Colonic mucosa (tissue), 4 donors: Measurements from ENCODE around the gene L3MBTL4. TPM values are rescaled to one million over a fixed set of nuclear protein-coding genes. Genes with fewer than 3 reads are reported as not detected.

Source experiments
- DNase-seq: peaks from one replicate; pipeline ENCODE4 v3.0.0-alpha.2; 2020
- H3K27ac ChIP-seq: fragments of 200-600 bp; one replicate; pipeline ENCODE4 v1.8.0; 2021
- H3K27me3 ChIP-seq: fragments of 200-600 bp; one replicate; pipeline ENCODE4 v1.8.0; 2021
- H3K36me3 ChIP-seq: fragments of 200-600 bp; one replicate; pipeline ENCODE4 v1.8.0; 2021
- H3K4me1 ChIP-seq: fragments of 200-600 bp; one replicate; pipeline ENCODE4 v1.8.0; 2021; ENCODE audit warnings: mild to moderate bottlenecking
- H3K4me3 ChIP-seq: fragments of 200-600 bp; one replicate; pipeline ENCODE4 v1.8.0; 2021
- H3K9ac ChIP-seq, 2 donors: one replicate each; pipeline ENCODE4 v1.7.0; 2013; ENCODE audit warnings: control low read depth in 2 of 2, low read depth in 2 of 2, low read length in 2 of 2
- H3K9me3 ChIP-seq: fragments of 200-600 bp; one replicate; pipeline ENCODE4 v1.8.0; 2021
- intact Hi-C: fragments of 100-400 bp; cut with DNase I; formaldehyde crosslinking; loops from one replicate; pipeline ENCODE4 v1.14.1; 2022
- total RNA-seq, 2 donors: library from RNA; stranded (reverse); fragmentation: NEBNext Ultra II Directional in 1 of 2; extraction: Animal tissue kit (Norgen Biotek cat#: 25700) in 1 of 2; gene quantifications; one replicate each; pipeline ENCODE4 v1.2.1, GENCODE V29; 2021
- TF ChIP-seq, protein P1 (sequence below): fragments of 200-600 bp; IDR thresholded peaks from one replicate; pipeline ENCODE4 v1.8.0; 2022; ENCODE audit warnings: antibody characterized with exemption, mild to moderate bottlenecking
- donor health status: healthy.
- donor health status: DM: no; HTN: no; CAD: no.
- donor health status: DM: no; HTN: no; CAD: no.

The L3MBTL4 gene
- total RNA-seq, 2 donors from 2014 or later = 3.5 to 3.8 TPM

DNA sequence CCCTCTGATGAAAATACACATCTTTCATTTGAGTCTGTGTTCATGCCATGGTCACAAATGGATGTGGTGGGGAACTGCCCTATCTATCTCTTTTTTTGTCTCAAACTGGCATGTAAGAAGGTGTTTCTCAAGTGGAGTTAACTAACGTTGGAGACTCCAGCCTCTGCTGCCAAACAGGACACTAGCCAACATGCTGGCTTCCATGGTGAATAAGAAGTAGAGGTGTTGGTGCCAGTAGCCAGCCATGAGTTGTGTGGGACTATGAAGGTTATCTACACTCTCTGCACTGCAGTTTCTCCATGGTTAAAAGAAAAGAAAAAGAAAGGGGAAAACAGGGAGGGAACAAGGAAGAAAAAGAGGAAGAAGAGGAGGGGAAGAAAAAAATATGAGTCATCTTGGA is 370.4 kb downstream of the L3MBTL4 start:
- no peak for DNase-seq
- H3K4me3 ChIP-seq = no peak overlapping the region
- H3K4me1 ChIP-seq = no peaks in the 10 kb centered on the region
- intact Hi-C loops = no loop called here
- no peaks in the 10 kb centered on the region for H3K9me3 ChIP-seq
- no peak overlapping the region for H3K27ac ChIP-seq
- TF ChIP-seq, protein P1, sequence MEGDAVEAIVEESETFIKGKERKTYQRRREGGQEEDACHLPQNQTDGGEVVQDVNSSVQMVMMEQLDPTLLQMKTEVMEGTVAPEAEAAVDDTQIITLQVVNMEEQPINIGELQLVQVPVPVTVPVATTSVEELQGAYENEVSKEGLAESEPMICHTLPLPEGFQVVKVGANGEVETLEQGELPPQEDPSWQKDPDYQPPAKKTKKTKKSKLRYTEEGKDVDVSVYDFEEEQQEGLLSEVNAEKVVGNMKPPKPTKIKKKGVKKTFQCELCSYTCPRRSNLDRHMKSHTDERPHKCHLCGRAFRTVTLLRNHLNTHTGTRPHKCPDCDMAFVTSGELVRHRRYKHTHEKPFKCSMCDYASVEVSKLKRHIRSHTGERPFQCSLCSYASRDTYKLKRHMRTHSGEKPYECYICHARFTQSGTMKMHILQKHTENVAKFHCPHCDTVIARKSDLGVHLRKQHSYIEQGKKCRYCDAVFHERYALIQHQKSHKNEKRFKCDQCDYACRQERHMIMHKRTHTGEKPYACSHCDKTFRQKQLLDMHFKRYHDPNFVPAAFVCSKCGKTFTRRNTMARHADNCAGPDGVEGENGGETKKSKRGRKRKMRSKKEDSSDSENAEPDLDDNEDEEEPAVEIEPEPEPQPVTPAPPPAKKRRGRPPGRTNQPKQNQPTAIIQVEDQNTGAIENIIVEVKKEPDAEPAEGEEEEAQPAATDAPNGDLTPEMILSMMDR = no peak
- no peaks in the 10 kb centered on the region for H3K36me3 ChIP-seq
- H3K9ac ChIP-seq = no peak overlapping the region
- no peaks in the 10 kb centered on the region for H3K27me3 ChIP-seq

DNA sequence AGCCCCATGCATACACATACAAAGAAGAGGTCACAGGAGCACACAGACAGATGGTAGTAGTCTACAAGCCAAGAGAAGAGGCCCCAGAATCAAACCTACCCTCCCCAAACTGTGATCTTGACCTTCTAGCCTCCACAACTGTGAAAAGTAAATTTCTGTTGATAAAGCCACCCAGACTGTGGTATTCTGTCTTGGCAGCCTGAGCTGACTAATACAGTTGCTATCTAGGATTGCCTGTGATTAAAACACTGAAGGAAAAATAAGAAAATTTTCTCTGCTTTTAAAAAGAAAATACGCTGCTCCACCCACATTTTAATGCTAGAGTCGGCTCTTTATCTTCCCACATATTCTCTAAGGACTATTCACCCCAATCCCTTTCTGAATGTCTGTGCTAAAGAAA is 375.7 kb downstream of the L3MBTL4 start:
- Histone ChIP-seq H3K36me3 (no peaks in the 10 kb centered on the region), H3K9ac (no peak overlapping the region), H3K9me3 (no peaks in the 10 kb centered on the region), H3K4me1 (no peaks in the 10 kb centered on the region), H3K27ac (no peak overlapping the region), H3K4me3 (no peak overlapping the region), H3K27me3 (no peaks in the 10 kb centered on the region)
- no peak for DNase-seq
- TF ChIP-seq, protein P1 = no peak
- intact Hi-C loops = no loop called here

DNA sequence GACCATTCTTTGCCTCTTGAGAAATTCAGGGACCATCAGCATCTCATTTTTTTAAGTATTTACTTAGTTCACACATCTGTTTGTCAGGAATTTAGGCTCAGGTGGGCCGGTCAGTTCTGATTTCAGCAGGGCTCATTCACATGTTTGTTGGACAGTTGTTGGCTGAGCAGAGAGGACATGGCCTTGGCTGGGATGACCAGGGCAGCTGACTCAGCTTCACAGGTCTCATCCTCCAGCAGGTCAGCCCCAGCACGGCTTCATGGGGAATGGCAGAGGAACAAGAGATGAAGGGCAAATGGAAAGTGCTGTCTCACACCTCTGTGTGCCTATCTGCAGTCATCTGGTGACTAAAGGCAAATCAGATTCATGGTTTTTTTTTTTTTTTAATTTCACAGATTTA is 383.3 kb downstream of the L3MBTL4 start:
- intact Hi-C loops = no loop called here
- no peaks in the 10 kb centered on the region for H3K4me1 ChIP-seq
- H3K36me3 ChIP-seq = no peaks in the 10 kb centered on the region
- no peak overlapping the region for H3K9ac ChIP-seq
- no peak overlapping the region for H3K4me3 ChIP-seq
- H3K27me3 ChIP-seq = no peaks in the 10 kb centered on the region
- TF ChIP-seq, protein P1 = no peak
- H3K27ac ChIP-seq = no peak overlapping the region
- no peak for DNase-seq
- no peaks in the 10 kb centered on the region for H3K9me3 ChIP-seq

DNA sequence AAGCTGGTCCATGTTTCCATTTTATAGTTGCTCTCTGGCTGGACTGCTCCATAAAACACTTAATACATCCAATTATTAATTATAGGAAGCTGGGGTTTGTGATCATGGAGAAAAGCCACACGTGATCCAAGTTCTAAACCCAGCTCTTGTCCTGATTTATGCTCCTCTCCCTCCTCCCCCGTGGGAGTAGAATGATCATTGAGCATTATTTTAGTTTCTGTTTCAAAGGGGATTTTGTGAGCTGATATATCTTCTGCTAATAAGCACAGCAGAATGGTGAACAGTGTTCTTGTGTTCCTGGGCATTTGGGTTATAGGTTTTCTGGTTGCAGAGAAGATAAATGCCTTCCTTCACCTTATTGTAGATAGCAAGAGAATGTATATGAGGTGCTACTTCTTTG is 383.7 kb downstream of the L3MBTL4 start:
- intact Hi-C loops = no loop called here
- TF ChIP-seq, protein P1 = no peak
- Histone ChIP-seq H3K27me3 (no peaks in the 10 kb centered on the region), H3K9ac (no peak overlapping the region), H3K9me3 (no peaks in the 10 kb centered on the region), H3K4me1 (no peaks in the 10 kb centered on the region), H3K36me3 (no peaks in the 10 kb centered on the region), H3K27ac (no peak overlapping the region), H3K4me3 (no peak overlapping the region)
- DNase-seq = no peak

DNA sequence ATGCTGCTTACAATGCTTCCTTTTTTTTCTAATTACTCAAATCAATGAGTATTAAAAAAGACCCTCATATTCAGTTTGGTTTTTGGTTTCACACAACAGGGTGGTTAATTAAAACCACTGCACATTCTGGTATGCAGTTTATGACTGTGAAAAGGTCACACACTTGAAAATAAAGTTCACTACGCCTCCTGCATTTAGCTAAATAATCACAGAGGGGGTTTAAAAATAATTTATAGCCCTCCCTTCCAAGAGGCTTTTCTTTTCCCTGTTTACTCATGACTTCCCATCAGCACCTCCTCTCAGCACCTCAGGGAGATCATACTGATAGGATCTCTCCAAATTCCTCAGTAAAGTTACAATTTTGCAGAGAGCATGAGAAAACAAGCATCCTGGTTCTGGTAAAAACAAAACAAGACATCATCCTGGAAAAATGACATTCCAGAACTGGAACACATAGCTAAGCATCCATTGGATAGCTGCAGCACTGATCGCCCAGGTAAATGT is 389.9 kb downstream of the L3MBTL4 start:
- Histone ChIP-seq H3K4me1 (no peaks in the 10 kb centered on the region), H3K9me3 (no peaks in the 10 kb centered on the region), H3K9ac (no peak overlapping the region), H3K36me3 (no peaks in the 10 kb centered on the region), H3K27ac (no peak overlapping the region), H3K4me3 (no peak overlapping the region), H3K27me3 (no peaks in the 10 kb centered on the region)
- no peak for DNase-seq
- intact Hi-C loops = no loop called here
- TF ChIP-seq, protein P1 = no peak
